H1 (cell line): ENCODE data around the gene MIPOL1. TPM values are rescaled to one million over a fixed set of nuclear protein-coding genes. Genes with fewer than 3 reads are reported as not detected.

Experiments used
- CBX8 ChIP-seq: fragments of 300-800, 300-1000 bp; sonication (generic); IDR thresholded peaks from 2 replicates; pipeline ENCODE4 v1.7.1; 2016; ENCODE audit warnings: low read depth, low read length, borderline replicate concordance
- CTBP2 ChIP-seq: IDR thresholded peaks from 2 replicates; pipeline ENCODE4 v1.7.0; 2011; ENCODE audit warnings: borderline replicate concordance, mild to moderate bottlenecking, moderate library complexity, mixed read lengths, low read length; ENCODE audit not compliant: insufficient read depth, insufficient read length
- E2F6 ChIP-seq: IDR thresholded peaks from 2 replicates; pipeline ENCODE4 v1.6.1; 2012; ENCODE audit warnings: inconsistent platforms
- EGR1 ChIP-seq: IDR thresholded peaks from 2 replicates; pipeline ENCODE4 v1.6.1; 2011; ENCODE audit warnings: low read depth, low read length, borderline replicate concordance
- MAFK ChIP-seq: IDR thresholded peaks from 2 replicates; pipeline ENCODE4 v1.6.1; 2012; ENCODE audit warnings: low read depth, mild to moderate bottlenecking, improper control_type of control experiment, low read length
- MAX ChIP-seq: IDR thresholded peaks from 2 replicates; pipeline ENCODE4 v1.6.1; 2012; ENCODE audit warnings: inconsistent platforms
- POLR2A ChIP-seq, 2 experiments: IDR thresholded peaks; 1 replicate in 1 of 2; 2 replicates in 1 of 2; pipeline ENCODE4 v1.6.1; 2011; ENCODE audit warnings: low read depth in 2 of 2, low read length in 2 of 2, mild to moderate bottlenecking in 2 of 2; ENCODE audit errors: control extremely low read depth in 1 of 2
- POLR2AphosphoS5 ChIP-seq: IDR thresholded peaks from 2 replicates; pipeline ENCODE4 v1.6.1; 2011; ENCODE audit warnings: low read depth, low read length
- POU5F1 ChIP-seq: IDR thresholded peaks from 2 replicates; pipeline ENCODE4 v1.6.1; 2011; ENCODE audit warnings: low read depth, mild to moderate bottlenecking, low read length, moderate library complexity
- RXRA ChIP-seq: IDR thresholded peaks from 2 replicates; pipeline ENCODE4 v1.6.1; 2011; ENCODE audit warnings: low read depth, mild to moderate bottlenecking, low read length, moderate library complexity; ENCODE audit not compliant: insufficient read depth
- YY1 ChIP-seq: IDR thresholded peaks from 2 replicates; pipeline ENCODE4 v1.6.1; 2011; ENCODE audit warnings: low read depth, mild to moderate bottlenecking, low read length
- polyA plus RNA-seq, 7 experiments: library from polyadenylated mRNA; depleted of rRNA in 3 of 7; stranded (reverse) in 5 of 7; unstranded in 2 of 7; fragments of >200 nt in 5 of 7; fragments of 200-250 nt in 2 of 7; gene quantifications; 1 replicate in 5 of 7; 2 replicates in 1 of 7; 4 replicates in 1 of 7; pipeline versions ENCODE4 v1.2.1 to v1.2.3, GENCODE V29; 2011 to 2013; ENCODE audit warnings: missing spikeins in 2 of 7, mixed read lengths in 2 of 7
- total RNA-seq: library from RNA; stranded (reverse); fragmentation: NEBNext Ultra II Directional; extraction: Animal tissue kit (Norgen Biotek cat#: 25700); gene quantifications from 2 replicates; pipeline ENCODE4 v1.2.1, GENCODE V29; 2021
- TF ChIP-seq, protein P1 (sequence below): fragments of 300-600 bp; sonication (generic); IDR thresholded peaks from 2 replicates; pipeline ENCODE4 v1.7.1; 2012; ENCODE audit warnings: low read length, moderate library complexity, mild to moderate bottlenecking, inconsistent platforms; ENCODE audit not compliant: insufficient replicate concordance

The MIPOL1 gene
- total and polyA plus RNA-seq, 2 of the 8 experiments (the other 6 are each of a cell fraction or from before 2014, with no cell fraction given), result 2.8 to 23.9 TPM

DNA sequence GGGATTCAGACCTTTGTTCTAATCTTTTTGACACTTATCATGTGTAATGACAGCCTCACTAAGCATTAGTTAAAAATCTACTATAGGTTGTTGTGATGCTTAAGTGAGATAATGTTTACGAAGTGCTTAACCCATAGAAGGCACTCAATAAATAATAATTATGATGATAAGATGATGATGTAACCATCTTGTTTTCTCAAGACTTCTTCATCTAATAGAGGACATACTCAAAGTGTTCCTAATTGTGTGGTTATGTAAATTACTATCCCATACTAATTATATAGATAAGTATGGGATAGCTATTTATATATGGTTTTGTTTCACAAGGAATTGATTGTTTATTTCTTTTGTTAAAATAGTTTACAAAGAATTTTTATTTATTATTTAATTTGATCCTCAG, 76.9 kb downstream of the MIPOL1 start (continued):
- TF ChIP-seq, protein P1, sequence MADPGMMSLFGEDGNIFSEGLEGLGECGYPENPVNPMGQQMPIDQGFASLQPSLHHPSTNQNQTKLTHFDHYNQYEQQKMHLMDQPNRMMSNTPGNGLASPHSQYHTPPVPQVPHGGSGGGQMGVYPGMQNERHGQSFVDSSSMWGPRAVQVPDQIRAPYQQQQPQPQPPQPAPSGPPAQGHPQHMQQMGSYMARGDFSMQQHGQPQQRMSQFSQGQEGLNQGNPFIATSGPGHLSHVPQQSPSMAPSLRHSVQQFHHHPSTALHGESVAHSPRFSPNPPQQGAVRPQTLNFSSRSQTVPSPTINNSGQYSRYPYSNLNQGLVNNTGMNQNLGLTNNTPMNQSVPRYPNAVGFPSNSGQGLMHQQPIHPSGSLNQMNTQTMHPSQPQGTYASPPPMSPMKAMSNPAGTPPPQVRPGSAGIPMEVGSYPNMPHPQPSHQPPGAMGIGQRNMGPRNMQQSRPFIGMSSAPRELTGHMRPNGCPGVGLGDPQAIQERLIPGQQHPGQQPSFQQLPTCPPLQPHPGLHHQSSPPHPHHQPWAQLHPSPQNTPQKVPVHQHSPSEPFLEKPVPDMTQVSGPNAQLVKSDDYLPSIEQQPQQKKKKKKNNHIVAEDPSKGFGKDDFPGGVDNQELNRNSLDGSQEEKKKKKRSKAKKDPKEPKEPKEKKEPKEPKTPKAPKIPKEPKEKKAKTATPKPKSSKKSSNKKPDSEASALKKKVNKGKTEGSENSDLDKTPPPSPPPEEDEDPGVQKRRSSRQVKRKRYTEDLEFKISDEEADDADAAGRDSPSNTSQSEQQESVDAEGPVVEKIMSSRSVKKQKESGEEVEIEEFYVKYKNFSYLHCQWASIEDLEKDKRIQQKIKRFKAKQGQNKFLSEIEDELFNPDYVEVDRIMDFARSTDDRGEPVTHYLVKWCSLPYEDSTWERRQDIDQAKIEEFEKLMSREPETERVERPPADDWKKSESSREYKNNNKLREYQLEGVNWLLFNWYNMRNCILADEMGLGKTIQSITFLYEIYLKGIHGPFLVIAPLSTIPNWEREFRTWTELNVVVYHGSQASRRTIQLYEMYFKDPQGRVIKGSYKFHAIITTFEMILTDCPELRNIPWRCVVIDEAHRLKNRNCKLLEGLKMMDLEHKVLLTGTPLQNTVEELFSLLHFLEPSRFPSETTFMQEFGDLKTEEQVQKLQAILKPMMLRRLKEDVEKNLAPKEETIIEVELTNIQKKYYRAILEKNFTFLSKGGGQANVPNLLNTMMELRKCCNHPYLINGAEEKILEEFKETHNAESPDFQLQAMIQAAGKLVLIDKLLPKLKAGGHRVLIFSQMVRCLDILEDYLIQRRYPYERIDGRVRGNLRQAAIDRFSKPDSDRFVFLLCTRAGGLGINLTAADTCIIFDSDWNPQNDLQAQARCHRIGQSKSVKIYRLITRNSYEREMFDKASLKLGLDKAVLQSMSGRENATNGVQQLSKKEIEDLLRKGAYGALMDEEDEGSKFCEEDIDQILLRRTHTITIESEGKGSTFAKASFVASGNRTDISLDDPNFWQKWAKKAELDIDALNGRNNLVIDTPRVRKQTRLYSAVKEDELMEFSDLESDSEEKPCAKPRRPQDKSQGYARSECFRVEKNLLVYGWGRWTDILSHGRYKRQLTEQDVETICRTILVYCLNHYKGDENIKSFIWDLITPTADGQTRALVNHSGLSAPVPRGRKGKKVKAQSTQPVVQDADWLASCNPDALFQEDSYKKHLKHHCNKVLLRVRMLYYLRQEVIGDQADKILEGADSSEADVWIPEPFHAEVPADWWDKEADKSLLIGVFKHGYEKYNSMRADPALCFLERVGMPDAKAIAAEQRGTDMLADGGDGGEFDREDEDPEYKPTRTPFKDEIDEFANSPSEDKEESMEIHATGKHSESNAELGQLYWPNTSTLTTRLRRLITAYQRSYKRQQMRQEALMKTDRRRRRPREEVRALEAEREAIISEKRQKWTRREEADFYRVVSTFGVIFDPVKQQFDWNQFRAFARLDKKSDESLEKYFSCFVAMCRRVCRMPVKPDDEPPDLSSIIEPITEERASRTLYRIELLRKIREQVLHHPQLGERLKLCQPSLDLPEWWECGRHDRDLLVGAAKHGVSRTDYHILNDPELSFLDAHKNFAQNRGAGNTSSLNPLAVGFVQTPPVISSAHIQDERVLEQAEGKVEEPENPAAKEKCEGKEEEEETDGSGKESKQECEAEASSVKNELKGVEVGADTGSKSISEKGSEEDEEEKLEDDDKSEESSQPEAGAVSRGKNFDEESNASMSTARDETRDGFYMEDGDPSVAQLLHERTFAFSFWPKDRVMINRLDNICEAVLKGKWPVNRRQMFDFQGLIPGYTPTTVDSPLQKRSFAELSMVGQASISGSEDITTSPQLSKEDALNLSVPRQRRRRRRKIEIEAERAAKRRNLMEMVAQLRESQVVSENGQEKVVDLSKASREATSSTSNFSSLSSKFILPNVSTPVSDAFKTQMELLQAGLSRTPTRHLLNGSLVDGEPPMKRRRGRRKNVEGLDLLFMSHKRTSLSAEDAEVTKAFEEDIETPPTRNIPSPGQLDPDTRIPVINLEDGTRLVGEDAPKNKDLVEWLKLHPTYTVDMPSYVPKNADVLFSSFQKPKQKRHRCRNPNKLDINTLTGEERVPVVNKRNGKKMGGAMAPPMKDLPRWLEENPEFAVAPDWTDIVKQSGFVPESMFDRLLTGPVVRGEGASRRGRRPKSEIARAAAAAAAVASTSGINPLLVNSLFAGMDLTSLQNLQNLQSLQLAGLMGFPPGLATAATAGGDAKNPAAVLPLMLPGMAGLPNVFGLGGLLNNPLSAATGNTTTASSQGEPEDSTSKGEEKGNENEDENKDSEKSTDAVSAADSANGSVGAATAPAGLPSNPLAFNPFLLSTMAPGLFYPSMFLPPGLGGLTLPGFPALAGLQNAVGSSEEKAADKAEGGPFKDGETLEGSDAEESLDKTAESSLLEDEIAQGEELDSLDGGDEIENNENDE, result no peak
- TF ChIP-seq MAX, result no peak
- TF ChIP-seq YY1, result no peak
- TF ChIP-seq RXRA, result no peak
- no peak for TF ChIP-seq E2F6
- TF ChIP-seq CBX8, result no peak
- TF ChIP-seq MAFK, result no peak
- TF ChIP-seq EGR1, result no peak
- no peak for TF ChIP-seq CTBP2
- no peak for TF ChIP-seq POU5F1
- TF ChIP-seq POLR2A (IDR thresholded peaks at IDR 0.05; ENCODE audit: control extremely low read depth in 1 of 2, low read depth in 2 of 2, low read length in 2 of 2), result no peak
- TF ChIP-seq POLR2AphosphoS5, result no peak
